ENCODE data around the gene FGGY. TPM values are rescaled to one million over a fixed set of nuclear protein-coding genes. Genes with fewer than 3 reads are reported as not detected.

The FGGY gene
- total RNA-seq, 1 experiment from 2014 or later = 12.0 TPM

GRCh38 chr1:59733443-59734141 lies 436.7 kb downstream of the FGGY start:
- ATAC-seq (no peak), DNase-seq (ENCODE audit: low spot score) (no peak)
- H3K4me3 Mint-ChIP-seq = no peak overlapping the region
- H3K27ac Mint-ChIP-seq = 0 out of 2 replicates have a peak overlapping the region, but pooled peaks have one; percentile 35
- ChIA-PET POLR2A (no interaction called here), CTCF (no interaction called here)
- peaks cover 16% of the 10 kb centered on the region for H3K4me1 Mint-ChIP-seq
- H3K9me3 Mint-ChIP-seq = peaks cover 44% of the 10 kb centered on the region
- 0 out of 2 replicates have a peak, but pooled peaks cover 4% of the 10 kb centered on the region for H3K27me3 Mint-ChIP-seq (ENCODE audit: low read depth)
- no peak for TF ChIP-seq STAT6 (CRISPR knock-in tag; conservative IDR thresholded peaks at IDR 0.05; ENCODE audit: low read depth)
- no peak for TF ChIP-seq ZSCAN18 (CRISPR knock-in tag; IDR thresholded peaks at IDR 0.05)
- TF ChIP-seq TEAD4 (CRISPR knock-in tag; IDR thresholded peaks at IDR 0.05) = no peak
- TF ChIP-seq NFE2L1 (CRISPR knock-in tag; IDR thresholded peaks at IDR 0.05) = no peak
- no peak for TF ChIP-seq HMGXB4 (CRISPR knock-in tag; IDR thresholded peaks at IDR 0.05)
- TF ChIP-seq ZNF121 (CRISPR knock-in tag; IDR thresholded peaks at IDR 0.05) = no peak
- TF ChIP-seq NFATC4 (CRISPR knock-in tag; IDR thresholded peaks at IDR 0.05) = no peak
- TF ChIP-seq, protein P1, sequence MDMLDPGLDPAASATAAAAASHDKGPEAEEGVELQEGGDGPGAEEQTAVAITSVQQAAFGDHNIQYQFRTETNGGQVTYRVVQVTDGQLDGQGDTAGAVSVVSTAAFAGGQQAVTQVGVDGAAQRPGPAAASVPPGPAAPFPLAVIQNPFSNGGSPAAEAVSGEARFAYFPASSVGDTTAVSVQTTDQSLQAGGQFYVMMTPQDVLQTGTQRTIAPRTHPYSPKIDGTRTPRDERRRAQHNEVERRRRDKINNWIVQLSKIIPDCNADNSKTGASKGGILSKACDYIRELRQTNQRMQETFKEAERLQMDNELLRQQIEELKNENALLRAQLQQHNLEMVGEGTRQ (CRISPR knock-in tag; IDR thresholded peaks at IDR 0.05) = no peak
- TF ChIP-seq, protein P2, sequence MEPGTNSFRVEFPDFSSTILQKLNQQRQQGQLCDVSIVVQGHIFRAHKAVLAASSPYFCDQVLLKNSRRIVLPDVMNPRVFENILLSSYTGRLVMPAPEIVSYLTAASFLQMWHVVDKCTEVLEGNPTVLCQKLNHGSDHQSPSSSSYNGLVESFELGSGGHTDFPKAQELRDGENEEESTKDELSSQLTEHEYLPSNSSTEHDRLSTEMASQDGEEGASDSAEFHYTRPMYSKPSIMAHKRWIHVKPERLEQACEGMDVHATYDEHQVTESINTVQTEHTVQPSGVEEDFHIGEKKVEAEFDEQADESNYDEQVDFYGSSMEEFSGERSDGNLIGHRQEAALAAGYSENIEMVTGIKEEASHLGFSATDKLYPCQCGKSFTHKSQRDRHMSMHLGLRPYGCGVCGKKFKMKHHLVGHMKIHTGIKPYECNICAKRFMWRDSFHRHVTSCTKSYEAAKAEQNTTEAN (CRISPR knock-in tag; IDR thresholded peaks at IDR 0.05) = no peak
- no peak for TF ChIP-seq FOXP4 (CRISPR knock-in tag; IDR thresholded peaks at IDR 0.05)
- TF ChIP-seq E2F4 (CRISPR knock-in tag; IDR thresholded peaks at IDR 0.05; ENCODE audit: borderline replicate concordance, low read depth) = no peak
- TF ChIP-seq, protein P3, sequence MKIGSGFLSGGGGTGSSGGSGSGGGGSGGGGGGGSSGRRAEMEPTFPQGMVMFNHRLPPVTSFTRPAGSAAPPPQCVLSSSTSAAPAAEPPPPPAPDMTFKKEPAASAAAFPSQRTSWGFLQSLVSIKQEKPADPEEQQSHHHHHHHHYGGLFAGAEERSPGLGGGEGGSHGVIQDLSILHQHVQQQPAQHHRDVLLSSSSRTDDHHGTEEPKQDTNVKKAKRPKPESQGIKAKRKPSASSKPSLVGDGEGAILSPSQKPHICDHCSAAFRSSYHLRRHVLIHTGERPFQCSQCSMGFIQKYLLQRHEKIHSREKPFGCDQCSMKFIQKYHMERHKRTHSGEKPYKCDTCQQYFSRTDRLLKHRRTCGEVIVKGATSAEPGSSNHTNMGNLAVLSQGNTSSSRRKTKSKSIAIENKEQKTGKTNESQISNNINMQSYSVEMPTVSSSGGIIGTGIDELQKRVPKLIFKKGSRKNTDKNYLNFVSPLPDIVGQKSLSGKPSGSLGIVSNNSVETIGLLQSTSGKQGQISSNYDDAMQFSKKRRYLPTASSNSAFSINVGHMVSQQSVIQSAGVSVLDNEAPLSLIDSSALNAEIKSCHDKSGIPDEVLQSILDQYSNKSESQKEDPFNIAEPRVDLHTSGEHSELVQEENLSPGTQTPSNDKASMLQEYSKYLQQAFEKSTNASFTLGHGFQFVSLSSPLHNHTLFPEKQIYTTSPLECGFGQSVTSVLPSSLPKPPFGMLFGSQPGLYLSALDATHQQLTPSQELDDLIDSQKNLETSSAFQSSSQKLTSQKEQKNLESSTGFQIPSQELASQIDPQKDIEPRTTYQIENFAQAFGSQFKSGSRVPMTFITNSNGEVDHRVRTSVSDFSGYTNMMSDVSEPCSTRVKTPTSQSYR (CRISPR knock-in tag; IDR thresholded peaks at IDR 0.05) = no peak
- TF ChIP-seq ZNF219 (CRISPR knock-in tag; IDR thresholded peaks at IDR 0.05; ENCODE audit: borderline replicate concordance) = no peak
- TF ChIP-seq, protein P4, sequence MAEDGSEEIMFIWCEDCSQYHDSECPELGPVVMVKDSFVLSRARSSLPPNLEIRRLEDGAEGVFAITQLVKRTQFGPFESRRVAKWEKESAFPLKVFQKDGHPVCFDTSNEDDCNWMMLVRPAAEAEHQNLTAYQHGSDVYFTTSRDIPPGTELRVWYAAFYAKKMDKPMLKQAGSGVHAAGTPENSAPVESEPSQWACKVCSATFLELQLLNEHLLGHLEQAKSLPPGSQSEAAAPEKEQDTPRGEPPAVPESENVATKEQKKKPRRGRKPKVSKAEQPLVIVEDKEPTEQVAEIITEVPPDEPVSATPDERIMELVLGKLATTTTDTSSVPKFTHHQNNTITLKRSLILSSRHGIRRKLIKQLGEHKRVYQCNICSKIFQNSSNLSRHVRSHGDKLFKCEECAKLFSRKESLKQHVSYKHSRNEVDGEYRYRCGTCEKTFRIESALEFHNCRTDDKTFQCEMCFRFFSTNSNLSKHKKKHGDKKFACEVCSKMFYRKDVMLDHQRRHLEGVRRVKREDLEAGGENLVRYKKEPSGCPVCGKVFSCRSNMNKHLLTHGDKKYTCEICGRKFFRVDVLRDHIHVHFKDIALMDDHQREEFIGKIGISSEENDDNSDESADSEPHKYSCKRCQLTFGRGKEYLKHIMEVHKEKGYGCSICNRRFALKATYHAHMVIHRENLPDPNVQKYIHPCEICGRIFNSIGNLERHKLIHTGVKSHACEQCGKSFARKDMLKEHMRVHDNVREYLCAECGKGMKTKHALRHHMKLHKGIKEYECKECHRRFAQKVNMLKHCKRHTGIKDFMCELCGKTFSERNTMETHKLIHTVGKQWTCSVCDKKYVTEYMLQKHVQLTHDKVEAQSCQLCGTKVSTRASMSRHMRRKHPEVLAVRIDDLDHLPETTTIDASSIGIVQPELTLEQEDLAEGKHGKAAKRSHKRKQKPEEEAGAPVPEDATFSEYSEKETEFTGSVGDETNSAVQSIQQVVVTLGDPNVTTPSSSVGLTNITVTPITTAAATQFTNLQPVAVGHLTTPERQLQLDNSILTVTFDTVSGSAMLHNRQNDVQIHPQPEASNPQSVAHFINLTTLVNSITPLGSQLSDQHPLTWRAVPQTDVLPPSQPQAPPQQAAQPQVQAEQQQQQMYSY (CRISPR knock-in tag; IDR thresholded peaks at IDR 0.05) = no peak
- no peak for TF ChIP-seq HMGA2 (CRISPR knock-in tag; IDR thresholded peaks at IDR 0.05)
- TF ChIP-seq, protein P5, sequence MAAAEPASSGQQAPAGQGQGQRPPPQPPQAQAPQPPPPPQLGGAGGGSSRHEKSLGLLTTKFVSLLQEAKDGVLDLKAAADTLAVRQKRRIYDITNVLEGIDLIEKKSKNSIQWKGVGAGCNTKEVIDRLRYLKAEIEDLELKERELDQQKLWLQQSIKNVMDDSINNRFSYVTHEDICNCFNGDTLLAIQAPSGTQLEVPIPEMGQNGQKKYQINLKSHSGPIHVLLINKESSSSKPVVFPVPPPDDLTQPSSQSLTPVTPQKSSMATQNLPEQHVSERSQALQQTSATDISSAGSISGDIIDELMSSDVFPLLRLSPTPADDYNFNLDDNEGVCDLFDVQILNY (CRISPR knock-in tag; IDR thresholded peaks at IDR 0.05) = no peak
- H3K36me3 Mint-ChIP-seq = peaks cover 34% of the 10 kb centered on the region

Measured in WTC11 (cell line).